ENCODE results near the gene ADD2.
"Not testable (repeated sequence)": the region's sequence is repeated elsewhere in the genome, so short reads cannot be mapped to it uniquely, and the experiment has no call there.

Gene ADD2

DNA sequence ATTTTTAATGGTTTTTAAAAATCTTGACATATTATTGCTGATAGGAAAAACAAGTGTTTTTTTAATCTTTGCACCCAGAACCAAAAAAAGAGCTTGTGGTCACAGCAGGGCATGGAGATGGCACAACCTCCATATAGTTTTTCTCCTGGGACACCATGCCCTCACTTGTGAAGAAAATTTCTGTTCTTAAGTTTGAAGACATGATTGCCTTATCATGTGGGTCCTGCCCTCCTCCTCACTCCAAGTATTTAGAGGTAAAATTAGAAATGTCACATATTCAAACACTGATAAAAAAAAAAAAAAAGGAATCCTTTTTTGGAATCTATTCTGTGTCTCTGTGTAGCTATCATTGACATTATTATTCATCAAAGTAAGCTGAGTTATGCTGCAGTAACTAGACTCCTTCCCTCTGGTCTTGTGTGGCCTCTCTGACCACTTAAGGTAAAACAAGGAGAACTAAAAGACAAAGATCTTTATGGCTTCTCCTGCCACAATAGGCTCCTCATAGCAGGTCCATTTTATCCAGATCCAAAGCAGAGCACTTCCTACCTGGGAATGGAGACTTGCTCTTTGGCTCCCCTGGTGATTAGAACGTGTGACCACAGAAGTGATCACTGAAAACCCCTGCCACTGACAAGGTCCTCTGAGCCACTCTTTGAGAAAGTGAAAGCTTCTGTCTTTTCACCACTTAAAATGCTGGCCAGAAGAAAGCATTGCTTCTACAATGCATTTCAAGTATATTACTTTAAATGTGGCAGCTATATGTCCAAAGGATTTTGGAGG, 19.8 kb downstream of the ADD2 start:
- DNase-seq = no peak

DNA sequence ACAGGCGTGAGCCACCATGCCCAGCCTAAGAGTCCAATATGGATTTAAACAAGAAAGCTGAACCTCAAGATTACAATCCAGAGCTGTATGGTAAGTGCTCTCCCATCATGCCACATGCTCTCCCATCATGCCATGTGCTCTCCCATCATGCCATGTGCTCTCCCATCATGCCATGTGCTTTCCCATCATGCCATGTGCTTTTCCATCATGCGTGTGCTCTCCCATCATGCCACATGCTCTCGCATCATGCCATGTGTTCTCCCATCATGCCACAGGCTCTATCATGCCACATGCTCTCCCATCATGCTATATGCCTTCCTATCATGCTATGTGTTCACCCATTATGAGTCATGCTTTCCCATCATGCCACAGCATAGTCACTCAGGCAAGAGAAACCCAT, 20.7 kb downstream of the ADD2 start:
- no peak for DNase-seq

DNA sequence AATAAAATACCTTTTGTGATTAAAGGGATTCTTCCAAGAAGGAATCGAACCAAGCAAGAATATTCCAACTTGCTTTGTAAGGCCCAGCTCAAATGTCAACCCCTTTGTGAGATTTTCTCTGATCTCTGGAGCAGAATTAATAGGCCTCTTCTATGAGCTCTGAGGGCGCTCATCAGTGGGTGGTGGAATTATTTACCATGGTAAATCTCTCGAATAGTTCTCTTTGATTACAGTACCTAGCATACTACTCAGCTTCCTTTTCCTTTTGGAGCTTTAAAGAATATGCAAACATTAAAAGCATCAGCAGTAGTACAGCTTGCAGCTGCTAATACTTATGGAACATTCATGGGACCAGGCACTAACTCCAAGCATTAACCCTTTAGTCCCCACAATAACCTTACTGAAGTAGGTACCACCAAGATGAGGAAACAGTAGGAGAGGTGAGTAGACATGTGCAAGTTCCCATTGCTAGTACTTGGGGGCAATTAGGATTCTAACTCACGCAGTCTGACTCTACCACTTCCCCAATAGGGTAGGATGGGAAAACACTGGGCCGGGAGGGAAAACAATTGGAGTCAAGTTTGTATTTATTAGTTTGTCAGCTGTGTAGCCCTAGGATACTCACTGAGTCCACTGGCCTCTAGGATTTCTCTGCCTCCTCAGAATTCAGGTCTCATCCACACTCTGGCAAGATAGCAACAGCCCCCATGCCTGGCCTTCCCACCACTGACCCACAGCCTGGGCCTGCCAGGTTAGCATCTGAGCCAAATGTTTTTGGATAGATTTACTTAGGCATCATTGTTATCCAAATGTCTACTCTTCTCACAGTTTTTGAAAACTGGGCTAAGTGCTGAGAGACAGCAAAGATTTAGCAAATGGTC, 21.7 kb downstream of the ADD2 start:
- no peak for DNase-seq

DNA sequence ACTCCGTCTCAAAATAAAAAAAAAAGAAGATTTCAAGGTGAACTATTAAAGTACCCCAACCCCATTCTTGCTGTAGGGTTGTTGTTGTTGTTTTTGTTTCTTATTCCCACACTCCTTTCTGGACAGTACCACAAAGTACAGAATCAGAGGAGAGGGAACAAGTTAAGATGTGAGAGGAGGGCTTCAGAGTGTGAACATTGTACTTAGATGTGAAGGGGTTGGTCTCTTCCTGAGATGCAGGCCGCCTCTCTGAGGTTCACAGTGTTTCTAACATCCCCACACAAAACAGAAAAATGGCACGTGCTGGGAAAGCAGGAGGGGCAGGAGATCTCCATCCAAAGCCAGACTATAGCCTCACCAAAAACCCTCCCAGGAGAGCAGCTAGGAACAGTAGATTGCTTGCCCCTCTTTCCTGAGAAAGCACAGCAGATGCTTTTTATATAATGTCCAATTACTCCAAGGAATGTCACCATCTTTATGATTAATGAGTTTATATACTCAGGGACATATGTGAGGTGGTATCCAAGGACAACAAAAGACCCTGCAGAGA, 22.6 kb downstream of the ADD2 start:
- DNase-seq = no peak

DNA sequence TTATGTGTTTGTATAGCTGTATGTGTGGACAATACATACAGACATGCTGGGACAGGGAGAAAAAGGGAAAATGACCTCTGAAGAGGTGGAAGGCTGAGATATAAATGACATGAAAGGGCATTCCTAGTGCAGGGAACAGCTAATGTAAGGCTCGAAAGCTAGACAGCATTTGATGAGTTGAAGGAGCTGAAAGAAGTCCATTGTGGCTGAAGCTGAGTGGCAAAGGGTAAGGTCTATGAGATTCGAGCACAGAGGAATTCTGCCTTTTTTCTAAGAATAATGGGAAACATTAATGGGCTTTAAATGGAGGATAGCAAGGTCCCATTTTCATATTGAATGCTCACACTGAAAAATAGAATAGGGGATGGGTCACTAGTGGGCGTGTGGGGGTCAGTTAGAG, 23.6 kb downstream of the ADD2 start:
- no peak for DNase-seq

DNA sequence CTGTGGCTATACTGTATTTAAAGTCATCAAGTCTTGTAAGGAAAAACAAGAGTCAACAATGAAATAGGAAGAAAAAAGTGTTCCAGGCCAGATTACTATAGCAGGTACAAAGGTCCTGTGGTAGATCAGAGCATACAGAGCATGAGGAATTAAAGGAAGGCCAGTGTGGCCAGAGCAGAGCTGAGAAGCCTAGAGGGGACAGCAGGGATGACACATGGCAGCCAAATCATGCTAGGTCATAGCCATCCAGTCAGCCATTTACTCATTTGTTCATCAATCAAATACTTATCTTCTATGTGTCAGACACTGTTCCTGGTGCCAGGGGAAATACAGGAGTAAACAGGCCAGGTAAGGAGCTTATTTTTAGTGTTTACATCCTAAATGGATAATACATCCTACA, 24.3 kb downstream of the ADD2 start:
- DNase-seq = no peak

DNA sequence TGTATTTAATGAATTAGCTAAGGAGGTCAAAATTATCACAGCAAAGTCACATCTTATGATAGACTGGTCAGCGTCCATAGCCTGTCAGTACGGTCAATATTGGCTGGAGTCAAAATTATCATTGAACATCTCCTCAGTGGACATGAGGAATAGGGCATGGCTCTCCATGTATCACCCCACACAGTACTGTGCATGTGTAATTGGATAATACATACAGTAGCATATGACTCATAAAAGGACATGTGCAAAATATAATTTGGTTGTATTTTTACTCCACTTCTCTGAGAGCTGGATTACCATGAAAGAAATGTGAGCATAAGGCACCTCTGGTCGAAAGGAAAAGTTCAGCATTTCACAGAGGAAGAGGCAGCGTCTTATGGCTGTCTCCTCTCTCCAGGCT, 24.9 kb downstream of the ADD2 start:
- DNase-seq = no peak

DNA sequence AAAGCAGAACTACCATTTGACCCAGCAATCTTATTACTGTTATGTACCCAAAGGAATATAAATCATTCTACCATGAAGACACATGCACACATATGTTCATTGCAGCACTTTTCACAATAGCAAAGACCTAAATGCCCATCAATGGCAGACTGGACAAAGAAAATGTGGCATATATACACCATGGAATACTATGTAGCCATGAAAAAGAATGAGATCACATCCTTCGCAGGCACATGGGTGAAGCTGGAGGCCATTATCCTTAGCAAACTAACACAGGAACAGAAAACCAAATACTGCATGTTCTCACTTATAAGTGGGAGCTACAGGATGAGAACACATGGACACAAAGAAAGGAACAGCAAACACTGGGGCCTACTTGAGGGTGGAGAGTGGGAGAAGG, 28.5 kb downstream of the ADD2 start:
- not testable (repeated sequence) for DNase-seq

DNA sequence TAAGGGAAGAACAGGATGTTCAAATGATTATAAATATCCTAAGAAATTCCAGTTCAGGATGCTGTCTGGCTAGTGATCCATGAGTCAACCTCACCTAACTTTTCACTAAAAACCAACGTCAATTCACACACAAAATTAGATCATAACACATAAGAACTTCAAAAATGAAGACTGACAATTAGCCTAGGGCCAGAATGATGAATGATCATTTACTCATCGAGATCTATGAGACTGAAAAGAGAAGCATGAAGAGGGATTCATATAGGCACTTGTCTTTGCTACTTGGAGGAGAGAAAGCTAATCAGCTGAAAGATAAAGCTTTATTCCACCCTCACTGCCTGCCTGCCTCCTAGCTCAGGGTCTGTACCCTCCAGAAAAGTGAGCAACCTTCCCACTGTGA, 29.8 kb downstream of the ADD2 start:
- no peak for DNase-seq

DNA sequence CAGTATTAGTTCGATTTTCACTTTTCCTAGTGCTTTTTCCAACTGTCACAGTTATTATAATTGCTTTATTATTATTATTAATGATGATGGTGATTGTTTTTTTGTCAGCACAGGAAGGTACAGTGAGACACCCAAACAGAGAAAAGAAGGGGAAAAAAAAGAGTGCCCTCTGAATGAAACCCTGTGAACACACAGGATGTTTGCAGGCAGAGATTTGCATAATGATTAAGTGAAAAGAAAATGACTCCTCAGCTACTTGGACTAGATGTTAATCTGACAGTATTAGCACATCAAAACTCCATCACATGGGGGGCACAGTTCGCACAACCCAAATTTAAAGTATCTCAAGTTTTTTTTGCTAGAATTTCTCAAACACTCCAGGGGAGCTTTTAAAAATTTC, 32.9 kb downstream of the ADD2 start:
- no peak for DNase-seq

DNA sequence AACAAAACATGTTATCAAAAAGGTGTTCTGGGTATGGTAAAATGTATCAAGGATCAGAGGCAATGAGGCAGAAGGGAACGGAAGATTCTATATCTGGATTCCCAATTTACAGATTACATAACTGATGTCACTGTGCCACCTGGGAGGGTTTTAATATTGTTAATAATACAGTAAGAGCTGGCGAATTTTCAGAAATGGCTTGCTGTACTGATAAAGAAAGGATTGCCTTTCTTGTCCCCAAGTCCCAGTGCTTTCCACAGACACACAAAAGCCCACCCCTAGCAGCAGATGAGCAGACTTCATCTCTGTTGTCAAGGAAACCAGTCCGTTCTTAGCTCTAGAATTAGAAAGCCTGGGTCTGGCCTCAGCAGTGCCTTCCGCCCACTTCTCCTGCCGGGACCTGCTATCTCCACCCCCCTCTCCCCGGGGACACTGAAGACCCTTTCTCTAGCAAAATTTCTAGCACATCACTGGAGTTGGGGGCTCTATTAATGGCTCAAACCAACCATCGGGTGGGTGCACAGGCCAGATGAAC, 34.3 kb downstream of the ADD2 start:
- DNase-seq = no peak

DNA sequence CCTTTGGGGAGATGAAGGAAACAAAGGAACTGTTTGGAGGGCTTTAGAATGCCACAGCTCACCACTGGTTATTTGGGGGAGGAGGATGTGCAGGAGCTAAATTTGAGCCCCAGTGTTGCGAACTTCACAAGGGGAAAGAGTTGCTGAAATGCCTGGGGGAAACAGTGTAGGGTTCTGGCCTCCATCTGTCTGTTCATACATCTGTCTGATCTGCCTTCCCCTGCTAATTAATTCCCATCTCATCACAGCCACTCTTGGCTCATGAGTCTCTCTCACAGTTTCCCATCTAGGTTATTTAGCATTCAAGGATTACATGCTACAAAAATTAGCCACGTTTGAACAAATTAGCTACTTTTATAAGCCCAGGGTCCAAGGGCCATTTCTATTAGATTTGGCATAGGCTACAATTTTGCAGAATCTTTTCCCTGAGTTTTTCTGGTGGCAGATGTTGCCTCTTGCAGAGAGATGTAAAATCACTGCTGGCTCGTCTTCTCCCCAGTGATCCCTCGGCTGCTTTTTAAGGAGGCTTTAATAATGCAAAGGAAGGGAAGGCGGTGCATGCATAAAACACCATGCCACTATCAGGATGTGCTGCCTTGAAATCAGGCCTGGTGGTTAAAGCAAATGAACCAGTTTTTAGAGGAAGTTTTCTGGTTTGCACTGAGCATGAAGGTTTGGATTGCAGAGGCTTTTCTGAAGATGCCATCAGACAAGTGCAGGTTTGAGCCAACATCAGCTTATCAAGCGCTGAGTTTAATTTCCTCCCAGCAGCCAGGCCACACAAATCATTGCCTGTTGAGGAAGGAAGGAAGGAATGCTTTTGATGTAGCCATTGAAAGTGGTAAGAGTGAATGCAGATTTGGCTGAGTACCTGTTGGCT, 35.0 kb downstream of the ADD2 start:
- DNase-seq = no peak

DNA sequence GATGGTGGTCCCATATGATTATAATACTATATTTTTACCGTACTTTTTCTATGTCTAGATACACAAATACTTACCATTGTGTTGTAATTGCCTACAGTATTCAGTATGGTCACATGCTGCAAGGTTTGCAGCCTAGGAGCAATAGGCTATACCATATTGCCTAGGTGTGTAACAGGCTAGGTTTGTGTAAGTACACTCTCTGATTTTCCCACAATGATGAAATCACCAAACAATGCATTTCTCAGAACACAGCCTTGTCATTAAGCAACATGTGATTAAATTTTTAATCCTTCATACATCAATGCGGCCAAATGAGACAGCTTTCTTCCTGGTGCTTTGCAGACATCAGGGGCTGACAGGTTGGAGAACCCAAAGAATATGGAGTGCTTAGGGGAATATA, 37.3 kb downstream of the ADD2 start:
- no peak for DNase-seq

DNA sequence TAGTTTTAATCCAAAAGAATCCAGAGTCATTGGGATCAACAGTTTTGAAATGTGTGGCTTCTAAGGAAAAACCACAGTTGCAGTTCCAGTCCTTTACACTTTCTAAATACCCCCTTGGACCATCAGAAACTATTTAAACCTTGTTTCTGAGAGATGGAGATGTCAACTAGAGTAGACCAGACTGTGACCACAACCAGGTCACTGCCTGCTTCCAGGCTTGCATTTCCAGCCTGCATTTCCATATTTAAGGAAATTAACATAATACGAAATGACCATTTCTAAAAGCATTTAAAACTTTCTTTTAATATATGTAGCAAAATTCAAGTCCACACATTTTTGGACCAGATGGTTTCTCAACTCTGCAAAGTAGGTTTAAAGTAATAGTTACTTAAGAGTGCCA, 38.4 kb downstream of the ADD2 start:
- no peak for DNase-seq

DNA sequence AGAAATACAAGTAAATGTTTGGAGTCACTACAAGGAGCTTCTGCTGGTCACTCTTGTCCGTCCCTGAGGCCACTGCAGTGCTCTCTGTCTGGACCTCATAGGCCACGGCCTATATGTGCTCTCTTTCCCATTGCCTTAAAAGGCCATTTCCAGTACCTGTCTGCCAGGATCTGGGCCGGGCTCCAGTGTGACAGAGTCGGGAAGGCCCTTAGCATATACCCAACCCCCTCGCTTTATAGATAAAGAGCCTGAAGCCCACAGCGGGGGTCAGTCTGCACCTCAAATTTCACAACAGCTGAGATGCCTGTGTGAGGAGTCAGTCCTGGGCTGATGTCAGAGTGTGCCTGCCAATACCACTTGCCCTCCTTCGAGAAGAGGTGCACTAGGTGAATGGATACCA, 39.9 kb downstream of the ADD2 start:
- no peak for DNase-seq

DNA sequence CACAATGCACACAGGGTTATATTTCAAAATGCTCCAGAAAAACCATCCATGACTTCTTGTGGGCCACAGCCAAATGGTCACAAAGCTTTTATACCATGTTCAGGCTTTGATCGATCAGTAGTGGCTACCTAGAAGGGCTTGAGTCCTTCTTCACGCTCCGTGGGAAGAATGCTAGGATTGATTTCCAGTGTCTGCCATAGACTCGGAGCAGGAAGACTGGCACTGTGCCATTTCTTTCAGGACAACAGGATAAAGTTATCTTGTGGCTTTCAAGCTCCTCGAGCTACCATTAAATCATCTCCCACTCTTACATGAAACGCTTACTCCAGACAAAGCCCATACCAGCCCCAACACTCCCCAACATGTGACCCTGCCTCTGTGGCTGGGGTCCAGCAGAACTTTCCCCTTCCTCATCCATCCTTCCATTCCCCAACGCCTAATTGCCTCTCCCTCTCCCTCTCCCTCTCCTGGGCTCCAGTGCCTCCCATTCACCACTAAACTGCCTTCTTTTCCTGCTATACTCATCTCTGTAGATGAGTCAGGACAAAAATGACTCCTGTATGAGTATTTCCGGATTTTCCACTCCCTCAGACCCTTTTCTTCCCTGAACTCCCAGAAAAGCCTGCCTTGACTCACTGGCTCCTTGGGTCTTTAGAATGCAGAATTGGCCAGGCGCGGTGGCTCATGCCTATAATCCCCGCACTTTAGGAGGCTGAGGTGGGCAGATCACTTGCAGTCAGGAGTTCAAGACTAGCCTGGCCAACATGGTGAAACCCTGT, 40.9 kb downstream of the ADD2 start:
- no peak for DNase-seq

DNA sequence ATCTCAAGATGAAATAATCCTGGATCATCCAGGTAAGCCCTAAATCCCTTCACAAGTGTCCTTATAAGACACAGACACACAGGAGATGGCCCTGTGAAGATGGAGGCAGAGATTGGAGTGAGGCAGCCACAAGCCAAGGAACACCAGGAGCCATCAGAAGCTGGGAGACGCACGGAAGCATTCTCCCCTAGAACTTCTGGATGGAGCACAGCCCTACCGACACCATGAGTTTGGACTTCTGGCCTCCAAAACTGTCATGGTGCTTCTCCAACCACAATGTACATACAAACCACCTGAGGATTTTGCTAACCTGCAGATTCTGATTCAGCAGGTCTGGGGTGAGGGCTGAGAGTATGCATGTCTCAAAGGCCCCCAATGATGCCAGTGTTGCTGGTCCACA, 42.5 kb downstream of the ADD2 start:
- DNase-seq = no peak

DNA sequence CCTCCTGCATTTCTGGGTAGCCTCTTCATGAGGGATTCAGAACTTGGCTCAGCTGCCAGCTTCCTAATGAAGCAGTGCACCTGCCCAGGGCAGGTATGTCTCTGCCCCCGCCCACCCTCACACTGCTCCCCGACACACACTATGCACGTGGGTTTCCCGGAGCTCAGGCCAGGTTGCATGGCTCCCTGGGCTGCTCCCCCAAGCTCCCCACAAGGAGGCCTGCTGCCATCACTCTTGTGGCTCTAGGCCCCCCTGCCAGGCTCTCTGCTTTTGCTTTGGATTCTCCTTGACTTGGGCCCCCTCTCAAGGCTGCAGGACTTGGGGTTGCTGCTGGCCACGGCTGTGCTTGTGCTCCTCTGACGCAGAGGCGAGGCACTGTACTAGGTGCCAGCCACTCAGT, 43.6 kb downstream of the ADD2 start:
- no peak for DNase-seq

DNA sequence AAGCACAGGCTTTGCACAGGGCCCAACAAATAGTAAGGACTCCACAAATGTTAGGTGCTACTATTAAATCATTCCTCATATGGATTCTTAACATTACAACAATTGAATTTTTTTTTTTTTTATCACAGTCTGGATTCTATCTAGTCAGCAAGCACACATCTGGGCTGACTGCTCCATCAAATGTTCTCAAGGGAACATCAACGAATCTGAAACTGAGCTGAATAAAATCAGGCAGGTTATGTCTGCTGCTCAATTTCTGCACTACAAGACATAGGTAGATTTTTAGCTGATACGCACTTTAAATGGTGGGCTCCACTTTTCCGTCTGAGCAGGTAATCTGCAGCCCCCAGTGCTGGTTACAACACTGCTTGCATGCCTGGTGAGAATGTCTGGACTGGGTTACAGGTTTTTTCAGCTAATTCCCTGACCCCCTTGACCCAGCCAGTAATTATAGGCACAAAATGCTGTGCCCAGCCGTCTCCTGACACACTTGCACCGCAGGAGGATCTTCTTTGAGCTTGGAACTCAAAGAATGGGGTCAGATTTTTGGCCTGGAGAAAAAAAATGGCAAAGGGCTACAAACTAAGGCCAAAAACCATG, 44.6 kb downstream of the ADD2 start:
- no peak for DNase-seq

DNA sequence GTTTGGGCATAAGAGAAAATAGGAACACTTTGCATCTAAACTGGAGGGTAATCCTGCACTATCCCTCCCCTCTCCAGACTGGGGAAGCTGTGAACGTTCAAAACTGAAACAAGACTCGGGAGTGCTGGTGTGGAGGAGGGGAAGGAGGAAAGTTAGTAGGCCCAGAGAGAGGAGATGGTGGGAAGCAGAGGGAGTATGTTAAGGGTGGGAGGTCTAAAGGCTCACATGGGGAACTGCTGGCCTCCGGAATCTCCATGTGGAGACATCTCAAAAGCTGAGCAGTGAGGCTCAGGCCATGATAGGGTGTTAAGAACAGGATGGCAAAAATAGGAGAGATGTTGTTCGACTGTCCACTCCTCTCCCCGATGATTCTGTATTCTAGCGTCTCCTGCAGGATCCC, 47.9 kb downstream of the ADD2 start:
- DNase-seq = no peak

DNA sequence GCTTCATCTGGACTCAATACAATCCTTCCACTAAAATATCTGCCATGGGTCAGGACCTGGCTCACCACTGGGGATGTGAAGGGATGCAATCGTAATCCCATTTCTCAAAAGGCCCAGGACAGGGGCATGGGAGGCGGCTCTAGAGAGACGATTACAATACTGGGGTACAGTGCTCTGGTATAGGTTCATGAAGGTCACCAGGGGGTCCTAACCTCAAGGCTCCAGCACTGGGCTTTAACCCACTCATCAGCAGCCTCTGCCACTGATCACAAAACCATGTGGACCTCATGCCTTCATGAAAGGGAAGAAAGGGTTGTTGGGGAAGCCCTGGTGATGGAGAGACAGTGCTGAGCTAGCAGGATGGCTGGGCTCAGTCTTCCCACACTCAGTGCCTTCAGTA, 48.8 kb downstream of the ADD2 start:
- no peak for DNase-seq

DNA sequence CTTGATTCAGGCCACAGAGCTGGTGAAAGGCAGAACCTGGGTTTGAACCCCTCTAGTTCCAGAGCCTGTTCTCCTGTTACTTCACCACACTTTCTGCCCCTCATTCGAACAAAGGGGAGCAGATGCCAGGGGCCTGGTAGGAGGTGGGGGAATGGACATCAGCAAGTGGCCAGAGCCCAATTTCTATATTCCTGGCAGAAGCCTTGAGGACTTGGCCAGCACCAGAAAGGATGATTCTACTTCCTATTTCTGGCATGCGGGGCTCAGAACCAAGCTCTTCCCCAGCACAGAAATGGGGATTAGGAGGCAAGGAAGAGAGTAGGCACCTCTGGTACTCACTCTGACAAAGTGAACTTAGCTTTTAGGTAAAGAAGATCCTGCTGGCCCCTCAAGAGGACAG, 49.3 kb downstream of the ADD2 start:
- no peak for DNase-seq
